HS-27A (cell line): ENCODE results near the gene OR4B1.
"Not testable (repeated sequence)": the region's sequence is repeated elsewhere in the genome, so short reads cannot be mapped to it uniquely, and the experiment has no call there.

ENCODE experiments used
- DNase-seq: peaks from one replicate; pipeline ENCODE4 v3.0.0-alpha.2; 2012; ENCODE audit warnings: low read depth, missing footprints

Gene OR4B1, protein sequence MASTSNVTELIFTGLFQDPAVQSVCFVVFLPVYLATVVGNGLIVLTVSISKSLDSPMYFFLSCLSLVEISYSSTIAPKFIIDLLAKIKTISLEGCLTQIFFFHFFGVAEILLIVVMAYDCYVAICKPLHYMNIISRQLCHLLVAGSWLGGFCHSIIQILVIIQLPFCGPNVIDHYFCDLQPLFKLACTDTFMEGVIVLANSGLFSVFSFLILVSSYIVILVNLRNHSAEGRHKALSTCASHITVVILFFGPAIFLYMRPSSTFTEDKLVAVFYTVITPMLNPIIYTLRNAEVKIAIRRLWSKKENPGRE

DNA sequence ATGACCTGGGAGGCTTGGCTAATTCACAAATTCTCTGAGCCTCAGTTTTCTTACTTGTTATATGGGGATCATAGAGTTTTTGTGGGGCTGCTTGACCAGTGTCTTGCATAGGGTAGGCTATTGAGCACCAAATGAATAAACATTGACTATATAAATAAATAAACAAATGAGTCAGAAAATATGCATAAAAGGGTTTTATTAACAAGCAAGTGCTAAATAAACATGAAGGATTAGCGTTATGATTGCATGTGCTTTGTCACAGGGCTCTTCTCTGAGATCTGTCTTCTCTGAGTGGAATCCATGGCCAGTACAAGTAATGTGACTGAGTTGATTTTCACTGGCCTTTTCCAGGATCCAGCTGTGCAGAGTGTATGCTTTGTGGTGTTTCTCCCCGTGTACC is at the start of gene OR4B1:
OR4B1 (plus strand) TSS at position 301 of the 400 bp plus-strand sequence; CDS start at position 301, 0 bp downstream.
- DNase-seq = no peak

DNA sequence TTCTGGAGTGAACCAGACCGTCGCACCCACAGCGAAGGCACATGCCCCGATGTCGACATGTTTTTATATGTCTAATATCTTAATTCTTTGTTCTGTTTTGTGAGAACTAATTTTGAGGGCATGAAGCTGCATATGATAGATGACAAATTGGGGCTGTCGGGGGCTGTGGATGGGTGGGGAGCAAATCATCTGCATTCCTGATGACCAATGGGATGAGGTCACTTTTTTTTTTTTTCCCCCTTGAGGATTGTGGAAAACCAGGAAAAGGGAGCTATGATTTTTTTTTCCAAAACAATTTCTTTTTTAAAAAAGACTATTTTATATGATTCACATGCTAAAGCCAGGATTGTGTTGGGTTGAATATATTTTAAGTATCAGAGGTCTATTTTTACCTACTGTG is 49.2 kb upstream of the OR4B1 start:
- no peak for DNase-seq

DNA sequence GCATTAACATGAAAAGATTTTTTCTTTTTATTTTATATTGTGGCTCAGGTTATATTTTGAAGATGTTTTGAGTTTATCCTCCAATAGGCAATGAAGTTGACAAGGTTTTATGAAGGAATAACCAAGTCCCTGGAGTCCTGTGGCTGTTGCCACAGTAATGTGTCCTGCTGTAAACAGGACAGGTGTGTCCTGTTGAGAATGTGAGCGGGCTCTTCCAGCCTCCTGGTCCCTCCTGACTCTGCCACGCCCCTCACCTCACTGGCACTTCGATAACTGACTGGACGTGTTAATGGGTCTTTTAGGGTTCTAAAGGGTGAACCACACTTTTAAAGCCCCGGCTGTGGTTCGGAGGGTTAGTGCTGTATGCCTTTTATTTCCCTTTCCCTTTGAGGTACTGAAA is 47.8 kb upstream of the OR4B1 start:
- DNase-seq = no peak

DNA sequence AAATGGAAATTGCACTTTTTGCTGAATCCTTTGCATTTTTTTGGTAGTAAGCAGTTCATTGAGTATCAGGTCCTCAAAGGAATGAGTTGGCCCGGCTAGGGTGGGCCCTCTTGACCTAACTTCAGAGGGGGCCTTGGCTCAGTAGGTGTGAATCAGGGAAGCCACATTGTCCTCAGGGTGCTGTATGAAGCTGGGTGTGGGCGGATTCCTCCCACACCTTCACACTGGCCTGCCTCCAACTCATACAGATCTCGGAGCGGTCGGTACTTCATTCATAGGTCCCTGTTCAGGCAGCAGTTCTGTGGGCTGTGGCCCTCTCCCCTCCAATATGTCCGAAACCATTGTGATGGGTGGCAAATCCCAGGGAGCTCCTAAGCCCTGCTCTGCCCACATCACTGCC is 47.4 kb upstream of the OR4B1 start:
- no peak for DNase-seq

DNA sequence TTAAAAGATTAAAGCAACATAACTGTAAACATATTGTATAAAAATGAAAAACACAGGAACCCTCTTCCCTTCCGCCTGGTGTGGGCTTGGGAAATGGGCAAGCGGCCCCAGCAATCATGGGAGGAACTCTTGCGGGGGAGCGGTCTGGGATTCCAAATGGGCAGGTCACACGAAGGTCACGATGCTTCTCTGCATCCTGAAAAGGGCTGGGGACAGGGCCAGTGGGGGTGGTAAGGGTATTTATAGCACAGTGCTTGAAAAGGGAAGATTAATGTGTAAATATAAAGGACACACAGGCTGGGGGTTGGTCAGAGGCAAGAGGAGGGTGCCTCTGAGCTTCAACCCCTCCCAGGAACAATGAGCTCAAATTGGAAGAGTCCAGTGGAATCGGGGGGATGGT is 46.9 kb upstream of the OR4B1 start:
- no peak for DNase-seq

DNA sequence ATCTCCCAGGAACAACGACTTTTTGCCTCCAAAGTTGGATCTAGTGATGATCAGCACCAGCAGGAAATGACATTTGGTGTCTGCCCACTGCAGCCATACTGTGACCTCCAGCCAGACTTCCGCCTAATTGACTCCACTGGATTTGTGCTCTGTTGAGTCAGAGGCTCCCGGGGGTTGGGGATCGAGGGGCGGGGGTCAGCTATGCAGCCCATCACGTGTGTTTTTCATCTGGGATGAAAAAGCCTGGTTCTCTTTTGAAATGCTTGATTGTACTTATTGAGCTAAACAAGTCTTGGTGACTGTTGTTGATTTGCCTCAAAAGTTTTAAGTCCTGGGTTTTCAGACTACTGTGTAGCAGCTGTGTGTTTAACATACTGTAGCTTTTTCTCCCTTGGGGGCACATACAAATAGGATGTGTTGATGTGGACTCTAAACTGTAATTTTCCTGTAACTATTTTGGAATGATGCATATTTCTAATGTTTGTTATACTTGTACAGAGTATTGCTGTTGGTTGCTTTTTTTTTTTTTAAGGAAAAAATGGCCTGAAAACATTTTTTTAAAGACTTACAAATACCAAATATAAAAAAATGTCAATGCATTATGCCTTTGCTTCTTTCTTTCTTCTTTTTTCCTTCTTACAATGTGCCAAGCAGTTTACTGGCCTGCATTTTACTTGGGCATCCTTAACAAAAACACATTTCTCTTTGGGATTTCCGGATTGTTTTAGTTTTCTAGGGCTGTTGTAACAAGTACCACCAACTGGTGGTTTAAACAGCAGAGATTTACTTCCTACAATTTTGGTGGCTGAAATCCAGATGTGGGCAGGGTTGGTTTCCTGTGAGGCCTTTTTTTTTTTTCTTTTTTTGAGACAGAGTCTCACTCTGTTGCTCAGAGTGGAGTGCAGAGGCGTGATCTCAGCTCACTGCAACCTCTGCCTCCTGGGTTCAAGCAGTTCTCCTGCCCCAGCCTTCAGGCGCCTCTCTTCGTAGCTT is 46.1 kb upstream of the OR4B1 start:
- DNase-seq = no peak

DNA sequence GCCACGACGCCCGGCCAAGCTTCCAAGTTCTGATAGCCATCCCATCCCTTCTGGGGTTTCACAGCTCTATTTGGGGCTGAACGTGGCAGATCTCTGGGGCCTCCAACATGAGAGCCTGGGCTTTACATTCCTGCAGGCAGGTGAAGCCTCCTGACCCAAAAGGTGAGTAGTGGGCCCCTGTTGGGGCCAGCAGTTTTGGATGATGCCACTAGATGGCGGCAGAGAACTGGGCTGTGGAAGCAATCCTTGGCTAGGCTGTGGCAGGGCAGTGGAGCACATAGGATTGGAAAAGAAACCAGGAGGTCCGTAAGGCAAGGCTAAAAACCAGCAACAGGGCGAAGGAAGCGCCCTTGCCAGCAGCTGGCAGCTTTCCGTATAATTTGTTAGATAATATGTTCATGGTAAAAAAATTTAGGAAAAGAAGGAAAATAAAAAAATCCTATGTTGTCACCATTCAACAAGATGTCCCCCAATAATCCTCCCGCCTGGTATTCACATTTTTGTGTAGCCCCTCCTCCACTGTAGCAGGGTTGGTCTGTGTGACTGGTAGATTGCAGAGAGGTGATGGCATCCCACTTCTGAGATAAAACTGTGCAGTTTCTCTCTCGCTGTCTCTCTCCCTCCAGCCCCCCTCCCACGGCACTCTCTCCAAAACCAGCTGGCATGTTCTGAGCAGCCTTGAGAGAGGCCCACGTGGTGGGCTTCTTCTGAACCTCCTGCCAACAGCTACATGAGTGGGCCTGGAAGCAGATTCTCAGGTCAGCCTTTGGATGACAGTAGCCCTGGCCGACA is 43.6 kb upstream of the OR4B1 start:
- no peak for DNase-seq

DNA sequence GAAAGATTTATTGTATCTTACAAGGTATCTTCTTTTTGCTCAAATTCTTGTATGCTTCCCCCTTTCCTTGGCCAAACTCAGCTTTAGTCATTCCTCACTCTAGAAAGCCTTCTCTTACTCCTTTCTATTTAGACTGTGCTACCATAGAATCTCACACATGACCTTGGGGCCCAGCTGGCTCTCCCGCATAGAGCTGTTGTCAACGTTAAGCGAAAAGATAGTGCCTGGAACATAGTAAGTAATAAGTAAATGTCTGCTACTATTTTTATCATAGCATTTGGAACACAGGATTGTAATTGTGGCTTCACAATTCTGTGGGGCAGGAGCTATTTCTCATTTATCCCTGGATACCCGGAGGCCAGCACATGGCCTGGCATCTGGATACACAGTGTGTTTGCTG is 38.9 kb upstream of the OR4B1 start:
- no peak for DNase-seq

DNA sequence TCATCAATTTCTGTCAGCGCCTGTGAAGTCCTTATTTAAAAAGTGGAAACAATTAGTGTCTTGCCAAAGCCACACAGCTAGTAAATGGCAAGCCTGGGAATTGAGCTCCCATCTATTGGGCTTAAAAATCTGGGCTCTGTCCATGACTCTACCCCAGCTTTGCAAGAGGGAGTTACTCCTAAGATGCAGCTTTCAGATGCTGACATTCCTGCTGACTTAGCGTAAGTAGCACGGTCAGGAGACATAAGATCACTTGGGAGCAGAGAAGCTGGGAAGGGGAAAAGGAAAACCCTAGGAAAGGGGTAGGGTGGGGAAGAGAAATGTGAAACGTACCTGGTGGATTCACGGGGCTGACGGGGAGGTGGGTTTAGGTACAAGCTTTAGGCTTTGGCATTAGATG is 36.0 kb upstream of the OR4B1 start:
- DNase-seq = no peak

DNA sequence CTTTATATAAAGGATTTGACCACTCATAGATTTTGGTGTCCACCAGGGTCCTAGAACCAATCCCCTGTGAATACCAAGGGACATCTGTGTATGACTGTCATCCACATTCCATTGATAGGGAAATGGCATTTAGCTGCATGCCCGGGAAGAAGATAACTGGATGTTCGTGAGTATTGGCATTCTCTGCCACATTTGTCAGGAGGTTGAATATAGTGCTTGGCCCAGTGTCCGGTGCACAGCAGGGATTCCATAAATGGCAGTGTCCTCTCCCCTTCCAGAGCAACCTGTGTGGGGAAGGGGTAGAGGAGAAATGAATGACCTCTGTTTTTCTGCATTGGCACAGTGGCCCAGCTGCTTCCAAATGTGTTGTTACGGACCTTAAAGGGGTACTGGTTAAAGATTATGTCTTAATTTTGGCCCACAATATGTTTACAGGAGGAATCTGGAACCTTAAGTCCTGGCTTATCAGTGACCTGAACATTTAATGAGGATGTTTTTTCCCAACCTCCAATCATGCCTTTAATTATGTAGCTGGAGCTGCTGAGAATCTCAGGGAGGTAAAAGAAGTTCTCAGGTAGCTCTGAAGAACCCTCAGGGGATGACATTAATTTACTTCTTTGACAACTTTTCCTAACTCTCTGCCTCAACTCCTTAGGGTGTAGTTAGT is 33.6 kb upstream of the OR4B1 start:
- DNase-seq = no peak

DNA sequence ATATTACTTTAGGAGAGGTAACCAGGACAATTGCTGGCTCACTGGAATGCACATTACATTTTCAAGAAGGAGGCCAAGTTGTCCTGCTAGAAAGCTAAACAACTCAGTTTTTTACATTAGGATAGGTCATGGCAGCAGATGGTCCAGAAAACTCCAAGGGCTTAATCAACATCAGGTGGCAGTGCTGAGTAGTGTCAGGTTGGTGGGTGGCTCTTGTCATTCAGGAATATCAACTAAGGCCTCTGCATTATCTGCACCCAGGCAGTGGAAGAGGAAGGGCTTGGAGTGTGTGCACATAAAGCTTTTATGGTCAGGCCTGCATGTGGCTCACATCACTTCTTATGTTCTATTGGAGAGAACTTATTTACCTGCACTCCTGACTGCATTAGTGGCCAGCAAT is 32.2 kb upstream of the OR4B1 start:
- DNase-seq = no peak

DNA sequence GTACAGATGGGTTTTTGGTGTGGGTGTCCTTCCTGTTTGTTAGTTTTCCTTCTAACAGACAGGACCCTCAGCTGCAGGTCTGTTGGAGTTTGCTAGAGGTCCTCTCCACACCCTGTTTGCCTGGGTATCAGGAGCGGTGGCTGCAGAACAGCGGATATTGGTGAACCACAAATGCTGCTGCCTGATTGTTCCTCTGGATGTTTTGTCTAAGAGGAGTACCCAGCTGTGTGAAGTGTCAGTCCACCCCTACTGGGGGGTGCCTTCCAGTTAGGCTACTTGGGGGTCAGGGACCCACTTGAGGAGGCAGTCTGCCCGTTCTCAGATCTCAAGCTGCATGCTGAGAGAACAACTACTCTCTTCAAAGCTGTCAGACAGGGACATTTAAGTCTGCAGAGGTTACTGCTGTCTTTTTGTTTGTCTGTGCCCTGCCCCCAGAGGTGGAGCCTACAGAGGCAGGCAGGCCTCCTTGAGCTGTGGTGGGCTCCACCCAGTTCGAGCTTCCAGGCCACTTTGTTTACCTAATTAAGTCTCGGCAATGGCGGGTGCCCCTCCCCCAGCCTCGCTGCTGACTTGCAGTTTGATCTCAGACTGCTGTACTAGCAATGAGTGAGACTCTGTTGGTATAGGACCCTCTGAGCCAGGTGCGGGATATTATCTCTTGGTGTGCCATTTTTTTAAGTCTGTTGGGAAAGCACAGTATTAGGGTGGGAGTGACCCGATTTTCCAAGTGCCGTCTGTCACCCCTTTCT is 25.5 kb upstream of the OR4B1 start:
- DNase-seq = not testable (repeated sequence)

DNA sequence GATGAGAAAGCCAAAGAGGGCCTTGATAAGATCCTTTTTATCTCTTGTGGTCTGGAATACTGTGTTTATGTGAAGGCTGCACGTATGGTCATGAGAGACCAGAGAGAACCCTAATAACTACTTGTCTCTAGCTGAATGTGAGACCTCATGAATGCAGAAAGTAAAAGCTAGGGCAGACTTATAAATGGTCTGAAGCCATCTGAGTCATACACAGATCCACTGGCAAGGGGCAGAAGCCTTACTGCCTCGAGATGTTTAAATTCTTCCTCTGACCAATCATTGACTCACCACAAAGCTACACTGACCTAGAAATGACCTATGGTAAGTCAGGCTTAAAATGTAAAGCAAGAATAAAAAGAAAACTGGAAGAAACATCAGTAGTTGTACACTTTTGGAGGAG is 22.7 kb upstream of the OR4B1 start:
- no peak for DNase-seq

DNA sequence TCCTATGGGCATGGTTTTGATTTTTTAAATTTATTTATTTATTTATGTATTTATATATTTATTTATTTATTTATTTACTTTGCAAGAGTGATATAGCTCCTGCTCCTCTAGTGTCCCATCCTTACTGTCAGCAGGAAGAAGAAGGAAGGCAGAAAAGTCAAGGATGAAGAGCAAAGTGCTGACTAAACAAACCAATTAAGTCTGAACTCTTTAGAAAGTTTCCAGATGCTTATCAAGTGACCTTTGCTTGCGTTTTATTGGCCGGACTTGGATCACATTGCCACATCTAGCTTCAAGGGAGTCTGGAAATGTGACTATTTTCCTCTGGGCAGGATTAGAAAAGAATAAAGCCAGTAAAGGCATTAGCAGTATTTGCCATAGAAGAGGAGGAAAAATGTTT is 8.7 kb upstream of the OR4B1 start:
- no peak for DNase-seq

DNA sequence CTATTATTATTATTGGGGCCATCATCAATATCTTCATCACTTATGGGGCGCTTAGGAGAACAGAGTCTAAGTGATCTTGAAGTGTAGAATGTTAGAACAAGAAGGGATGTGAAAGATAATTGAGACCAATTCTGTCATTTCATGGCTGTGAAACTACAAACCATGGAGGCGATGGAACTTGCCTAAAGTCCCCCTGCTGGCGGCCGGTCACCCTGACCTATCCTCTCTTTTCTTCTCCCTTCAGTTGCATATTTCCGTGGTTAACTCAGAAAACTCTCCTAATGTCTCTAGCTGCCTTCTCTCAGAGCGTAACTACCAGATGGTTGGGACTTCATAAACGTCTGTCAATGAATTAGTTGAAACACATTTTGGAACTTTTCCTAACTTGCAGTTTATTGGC is 6.6 kb upstream of the OR4B1 start:
- DNase-seq = no peak

DNA sequence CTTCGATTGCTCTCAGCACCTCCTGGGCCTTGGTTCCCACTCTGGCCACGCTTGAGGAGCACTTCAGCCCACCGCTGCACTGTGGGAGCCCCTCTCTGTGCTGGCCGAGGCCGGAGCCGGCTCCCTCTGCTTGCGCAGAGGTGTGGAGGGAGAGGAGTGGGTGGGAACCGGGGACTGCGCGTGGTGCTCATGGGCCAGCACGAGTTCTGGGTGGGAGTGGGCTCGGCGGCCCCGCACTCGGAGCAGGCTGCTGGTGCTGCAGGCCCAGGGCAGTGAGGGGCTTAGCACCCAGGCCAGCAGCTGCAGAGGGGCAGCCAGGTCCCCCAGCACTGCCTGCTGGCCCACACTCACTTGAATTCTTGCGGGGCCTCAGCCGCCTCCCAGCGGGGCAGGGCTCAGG is 12.2 kb downstream of the OR4B1 start:
- DNase-seq = no peak

DNA sequence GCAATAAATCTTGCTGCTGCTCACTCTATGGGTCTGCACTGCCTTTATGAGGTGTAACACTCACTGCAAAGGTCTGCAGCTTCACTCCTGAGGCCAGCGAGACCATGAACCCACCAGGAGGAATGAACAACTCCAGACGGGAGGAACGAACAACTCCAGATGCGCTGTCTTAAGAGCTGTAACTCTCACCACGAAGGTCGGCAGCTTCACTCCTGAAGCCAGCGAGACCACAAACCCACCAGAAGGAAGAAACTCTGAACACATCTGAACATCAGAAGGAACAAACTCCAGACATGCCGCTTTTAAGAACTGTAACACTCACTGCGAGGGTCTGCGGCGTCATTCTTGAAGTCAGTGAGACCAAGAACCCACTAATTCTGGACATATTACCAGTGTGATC is 13.4 kb downstream of the OR4B1 start:
- DNase-seq = not testable (repeated sequence)

DNA sequence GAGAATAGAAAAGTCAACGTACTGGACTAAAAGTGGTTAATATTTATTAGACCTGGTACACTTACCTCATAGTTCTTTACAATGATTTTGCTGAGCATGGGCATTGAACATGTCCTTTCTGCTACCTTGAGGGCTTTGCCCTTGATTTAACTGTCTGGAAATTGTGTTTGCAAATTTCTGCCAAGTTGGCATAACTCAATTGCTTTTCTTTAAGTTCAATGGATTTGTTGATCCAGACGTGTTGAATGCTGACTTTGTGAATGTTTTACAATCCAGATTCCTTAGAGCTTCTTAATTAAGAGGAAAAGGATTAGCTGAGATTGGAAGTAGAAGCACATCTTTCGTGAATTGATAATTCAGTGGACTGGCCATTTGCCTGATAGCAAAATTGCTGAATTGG is 21.1 kb downstream of the OR4B1 start:
- DNase-seq = no peak

DNA sequence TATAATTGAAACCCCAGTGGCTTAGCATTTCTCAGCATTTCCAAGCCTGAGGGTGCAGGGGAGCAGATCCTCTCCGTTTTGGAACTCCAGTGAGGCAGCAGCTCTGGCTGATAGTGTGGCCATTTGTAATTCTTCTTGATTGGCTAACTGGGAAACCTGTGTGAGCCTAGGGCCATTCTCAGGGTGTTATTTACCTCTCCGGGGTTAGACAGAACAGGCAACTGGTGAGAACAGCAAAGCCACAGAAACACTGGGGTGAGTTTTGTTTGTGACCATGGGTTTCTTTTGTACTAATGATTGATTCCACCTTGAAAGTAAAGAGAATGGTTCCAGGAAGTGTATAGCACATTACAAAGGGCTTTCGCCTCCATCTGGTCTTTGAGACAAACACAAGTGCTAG is 25.9 kb downstream of the OR4B1 start:
- DNase-seq = no peak

DNA sequence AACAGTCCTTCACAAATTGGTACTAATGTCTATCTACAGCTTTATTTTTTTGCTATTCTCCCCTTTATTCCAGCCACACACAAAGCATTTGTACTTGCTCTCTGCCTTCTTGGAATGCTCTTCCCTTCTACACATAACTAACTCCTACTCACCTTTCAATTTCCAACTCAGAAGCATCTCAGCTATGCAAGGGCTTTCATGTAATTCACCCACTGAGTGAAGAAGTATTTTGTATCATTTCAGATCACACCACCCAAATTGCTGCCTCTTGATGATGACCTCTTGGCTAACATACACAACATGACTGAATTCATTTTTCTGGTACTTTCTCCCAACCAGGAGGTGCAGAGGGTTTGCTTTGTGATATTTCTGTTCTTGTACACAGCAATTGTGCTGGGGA is 28.2 kb downstream of the OR4B1 start, which contains the start of gene OR4X2:
OR4X2 (plus strand) TSS at position 301 of the 400 bp plus-strand sequence; CDS start at position 301, 0 bp downstream.
- DNase-seq = no peak

DNA sequence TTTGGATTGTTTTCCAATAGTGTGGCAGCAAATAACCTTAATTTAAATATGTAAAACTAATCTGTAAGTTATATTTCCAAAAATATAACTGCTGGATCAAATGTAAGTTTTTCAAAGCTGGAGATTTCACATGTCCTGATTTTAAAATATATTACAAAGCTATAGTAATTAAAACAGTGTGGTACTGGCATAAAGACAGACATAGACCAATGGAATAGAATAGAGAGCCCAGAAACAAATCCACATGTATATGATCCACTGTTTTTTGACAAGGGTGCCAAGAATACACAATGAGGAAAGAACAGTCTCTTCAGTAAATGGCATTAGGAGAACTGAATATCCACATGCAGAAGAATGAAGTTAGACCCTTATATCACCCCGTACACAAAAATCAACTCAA is 32.3 kb downstream of the OR4B1 start:
- no peak for DNase-seq
